GM12878 (cell line): ENCODE results near the gene ITIH5.

ENCODE experiments used
- EZH2 ChIP-seq: IDR thresholded peaks from 2 replicates; pipeline ENCODE4 v1.6.1; 2012; ENCODE audit warnings: low read depth, mild to moderate bottlenecking, control low read depth, inconsistent platforms, low read length, borderline replicate concordance; ENCODE audit not compliant: control insufficient read depth
- POLR2A ChIP-seq: IDR thresholded peaks from 2 replicates; pipeline ENCODE4 v1.6.1; 2011; ENCODE audit warnings: low read depth, mild to moderate bottlenecking, low read length
- TF ChIP-seq, protein P1 (sequence below), 3 experiments: IDR thresholded peaks in 2 of 3; conservative IDR thresholded peaks in 1 of 3; 2 replicates each; pipeline ENCODE4 v1.5.1; 2011; ENCODE audit warnings: low read depth in 3 of 3, low read length in 3 of 3, mild to moderate bottlenecking in 3 of 3, control low read depth in 2 of 3, moderate library complexity in 2 of 3, inconsistent platforms in 1 of 3, mixed read lengths in 1 of 3; ENCODE audit not compliant: control insufficient read depth in 2 of 3, insufficient read depth in 1 of 3; ENCODE audit errors: extremely low read depth in 1 of 3
- TF ChIP-seq, protein P2 (sequence below): IDR thresholded peaks from 2 replicates; pipeline ENCODE4 v1.6.1; 2012; ENCODE audit warnings: low read depth, low read length, improper control_type of control experiment

DNA sequence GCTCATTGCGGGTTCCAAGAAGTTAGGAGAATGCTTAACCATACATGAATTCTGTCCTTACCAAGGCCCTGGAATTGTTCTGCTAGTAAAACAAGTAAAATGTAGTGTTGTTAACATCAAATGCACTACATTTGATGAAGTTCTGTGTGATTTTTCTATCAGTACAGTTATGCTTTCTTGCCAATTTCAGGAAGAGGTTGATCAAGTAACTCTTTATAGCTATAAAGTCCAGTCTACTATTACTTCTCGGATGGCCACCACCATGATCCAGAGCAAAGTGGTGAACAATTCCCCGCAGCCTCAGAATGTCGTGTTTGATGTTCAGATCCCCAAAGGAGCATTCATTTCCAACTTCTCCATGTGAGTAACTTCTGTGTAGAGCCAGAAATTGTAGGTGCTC, 42.1 kb upstream of the ITIH5 start:
- TF ChIP-seq EZH2 (no peak), POLR2A (no peak)
- TF ChIP-seq, protein P1, sequence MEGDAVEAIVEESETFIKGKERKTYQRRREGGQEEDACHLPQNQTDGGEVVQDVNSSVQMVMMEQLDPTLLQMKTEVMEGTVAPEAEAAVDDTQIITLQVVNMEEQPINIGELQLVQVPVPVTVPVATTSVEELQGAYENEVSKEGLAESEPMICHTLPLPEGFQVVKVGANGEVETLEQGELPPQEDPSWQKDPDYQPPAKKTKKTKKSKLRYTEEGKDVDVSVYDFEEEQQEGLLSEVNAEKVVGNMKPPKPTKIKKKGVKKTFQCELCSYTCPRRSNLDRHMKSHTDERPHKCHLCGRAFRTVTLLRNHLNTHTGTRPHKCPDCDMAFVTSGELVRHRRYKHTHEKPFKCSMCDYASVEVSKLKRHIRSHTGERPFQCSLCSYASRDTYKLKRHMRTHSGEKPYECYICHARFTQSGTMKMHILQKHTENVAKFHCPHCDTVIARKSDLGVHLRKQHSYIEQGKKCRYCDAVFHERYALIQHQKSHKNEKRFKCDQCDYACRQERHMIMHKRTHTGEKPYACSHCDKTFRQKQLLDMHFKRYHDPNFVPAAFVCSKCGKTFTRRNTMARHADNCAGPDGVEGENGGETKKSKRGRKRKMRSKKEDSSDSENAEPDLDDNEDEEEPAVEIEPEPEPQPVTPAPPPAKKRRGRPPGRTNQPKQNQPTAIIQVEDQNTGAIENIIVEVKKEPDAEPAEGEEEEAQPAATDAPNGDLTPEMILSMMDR (IDR thresholded peaks at IDR 0.05 in 2 of 3, conservative IDR thresholded peaks at IDR 0.05 in 1 of 3; ENCODE audit: control insufficient read depth in 2 of 3, extremely low read depth in 1 of 3, insufficient read depth in 1 of 3, low read depth in 3 of 3, low read length in 3 of 3), result no peak
- TF ChIP-seq, protein P2, sequence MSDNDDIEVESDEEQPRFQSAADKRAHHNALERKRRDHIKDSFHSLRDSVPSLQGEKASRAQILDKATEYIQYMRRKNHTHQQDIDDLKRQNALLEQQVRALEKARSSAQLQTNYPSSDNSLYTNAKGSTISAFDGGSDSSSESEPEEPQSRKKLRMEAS, result no peak
